GM18505 (cell line): ENCODE measurements around the gene ZNF764.

Source experiments
- ATAC-seq: cut with Tn5 transposase; IDR thresholded peaks from one replicate; pipeline ENCODE4 v1.9.1; 2021; ENCODE audit not compliant: unreplicated experiment
- POLR2A ChIP-seq: IDR thresholded peaks from 4 replicates; pipeline ENCODE4 v1.6.1; 2011; ENCODE audit warnings: borderline replicate concordance; ENCODE audit not compliant: insufficient read depth, insufficient read length; ENCODE audit errors: extremely low read depth

The ZNF764 gene

DNA sequence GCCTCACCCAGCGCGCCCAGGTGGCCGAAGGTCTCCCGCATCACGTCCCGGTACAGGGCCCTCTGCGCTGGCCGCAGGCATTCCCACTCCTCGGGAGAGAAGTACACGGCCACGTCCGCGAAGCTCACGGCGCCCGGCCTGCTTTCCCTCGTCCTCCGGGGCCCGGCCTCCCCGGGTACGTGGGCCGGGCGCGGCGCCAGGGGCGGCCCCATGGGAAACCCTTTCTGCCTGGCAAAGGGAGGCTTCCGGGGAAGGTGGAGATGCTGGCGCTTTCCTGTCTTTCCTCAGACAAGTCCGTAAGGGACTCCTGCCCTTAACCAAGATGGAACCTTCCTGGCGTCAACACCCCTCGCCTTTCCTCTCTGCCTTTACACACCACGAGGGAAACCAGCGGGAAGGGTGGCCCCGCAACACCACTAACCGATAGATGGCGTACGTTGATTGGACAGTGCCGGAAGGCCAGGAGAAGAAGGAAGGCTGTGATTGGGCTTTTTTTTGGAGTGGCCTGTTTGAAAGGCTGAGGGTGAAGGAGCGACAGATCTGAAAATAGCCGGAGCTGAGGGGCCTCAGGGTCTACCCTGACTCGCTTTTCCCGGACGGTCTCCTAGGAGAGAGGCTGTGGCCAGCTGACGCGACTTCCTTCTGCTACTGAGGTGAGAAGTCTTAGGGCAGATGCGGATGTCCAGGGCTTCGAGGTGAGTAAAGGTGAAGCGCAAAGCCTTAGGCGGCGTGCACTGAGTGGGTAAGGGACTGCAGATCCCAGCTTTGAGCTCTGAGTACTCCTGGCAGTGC lies 27.4 kb upstream of the ZNF764 start, which contains the start of gene ZNF785:
ZNF785 (minus strand) TSS at position 298 of the 792 bp plus-strand sequence; CDS start at position 212, 86 bp downstream.
- ATAC-seq: peak; percentile 88
- TF ChIP-seq POLR2A: no peak

DNA sequence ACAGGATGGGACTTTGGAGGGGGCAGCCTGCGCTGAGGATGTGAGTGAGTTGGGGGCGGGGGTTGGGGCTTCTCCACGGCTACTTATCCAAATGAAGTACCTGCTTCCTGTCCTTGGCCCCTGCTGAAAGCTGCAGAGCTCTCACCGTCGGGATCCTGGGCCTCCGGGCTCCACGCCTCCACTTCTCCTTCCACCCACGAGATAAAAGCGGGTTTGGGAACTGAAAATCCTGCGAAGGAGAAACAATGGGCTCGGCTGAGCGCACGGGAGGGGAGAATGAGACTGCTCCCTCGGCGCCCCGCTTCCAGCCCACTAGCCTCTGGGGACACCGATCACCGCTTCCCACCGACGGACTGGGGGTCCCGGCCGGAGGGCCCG lies 26.8 kb upstream of the ZNF764 start:
- peak; percentile 19 for TF ChIP-seq POLR2A
- peak; percentile 22 for ATAC-seq

DNA sequence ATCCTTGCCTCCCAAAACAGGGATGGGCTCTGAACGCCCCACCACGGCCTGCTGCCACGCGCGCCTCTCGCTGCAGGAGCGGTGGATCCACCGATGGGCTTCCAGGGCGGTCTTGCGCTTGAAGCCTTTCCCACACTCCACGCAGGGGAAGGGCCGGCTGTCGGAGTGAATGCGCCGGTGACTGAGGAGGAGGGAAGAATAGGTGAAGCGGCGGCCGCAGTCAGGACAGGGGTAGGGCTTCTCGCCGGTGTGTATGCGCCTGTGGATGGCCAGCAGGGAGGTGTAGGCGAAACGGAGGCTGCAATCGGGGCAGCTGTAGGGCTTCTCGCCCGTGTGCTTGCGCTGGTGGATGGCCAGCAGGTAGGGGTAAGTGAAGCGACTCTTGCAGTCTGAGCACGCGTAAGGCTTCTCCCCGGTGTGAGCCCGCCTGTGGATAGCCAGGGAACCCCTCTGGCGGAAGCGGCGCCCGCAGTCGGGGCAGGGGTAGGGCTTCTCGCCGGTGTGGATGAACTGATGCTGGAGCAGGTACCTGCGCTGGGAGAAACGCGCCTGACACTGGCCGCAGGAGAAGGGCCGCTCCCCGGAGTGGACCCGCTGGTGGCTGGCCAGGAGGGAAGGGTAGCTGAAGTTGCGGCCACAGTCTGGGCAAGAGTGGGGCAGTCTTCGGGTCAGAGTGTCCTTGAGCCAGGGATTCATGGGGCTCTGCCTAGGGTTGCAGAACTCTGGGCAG lies 24.6 kb upstream of the ZNF764 start:
- no peak for TF ChIP-seq POLR2A
- no peak for ATAC-seq

DNA sequence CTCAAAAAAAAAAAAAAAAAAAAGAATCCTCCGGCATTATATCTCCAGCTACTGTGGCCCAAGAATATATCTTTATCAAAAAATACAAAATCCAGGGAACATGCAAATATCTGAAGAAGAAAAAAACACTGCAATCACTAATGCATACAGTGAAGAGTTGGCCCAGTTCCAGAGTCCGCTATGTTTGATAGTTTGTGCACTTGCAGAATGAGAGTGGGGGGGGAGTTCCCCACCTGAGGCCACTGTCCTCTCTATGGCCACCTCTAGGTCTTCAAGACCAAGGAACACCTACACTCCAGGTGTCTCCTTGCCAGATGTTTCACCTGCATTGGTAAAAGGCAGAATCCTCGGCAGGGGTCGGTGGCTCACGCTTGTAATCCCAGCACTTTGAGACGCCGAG lies 23.3 kb upstream of the ZNF764 start:
- ATAC-seq: no peak
- TF ChIP-seq POLR2A: no peak

DNA sequence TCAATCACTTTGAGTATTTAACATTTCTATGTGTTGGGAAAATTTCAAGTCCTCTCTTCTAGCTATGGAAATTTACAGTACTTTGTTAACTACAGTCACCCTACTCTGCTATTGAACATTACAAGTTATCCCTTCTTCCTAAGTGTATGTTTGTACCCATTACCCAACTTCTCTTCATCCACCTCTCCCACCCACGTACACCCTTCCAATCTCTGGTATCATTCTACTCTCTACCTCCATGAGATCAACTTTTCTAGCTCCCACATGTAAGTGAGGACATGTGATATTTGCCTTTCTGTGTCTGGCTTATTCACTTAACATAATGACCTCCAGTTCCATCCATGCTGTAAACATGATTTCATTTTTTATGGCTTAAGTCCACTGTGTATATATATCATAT lies 16.5 kb upstream of the ZNF764 start:
- no peak for ATAC-seq
- TF ChIP-seq POLR2A: no peak

DNA sequence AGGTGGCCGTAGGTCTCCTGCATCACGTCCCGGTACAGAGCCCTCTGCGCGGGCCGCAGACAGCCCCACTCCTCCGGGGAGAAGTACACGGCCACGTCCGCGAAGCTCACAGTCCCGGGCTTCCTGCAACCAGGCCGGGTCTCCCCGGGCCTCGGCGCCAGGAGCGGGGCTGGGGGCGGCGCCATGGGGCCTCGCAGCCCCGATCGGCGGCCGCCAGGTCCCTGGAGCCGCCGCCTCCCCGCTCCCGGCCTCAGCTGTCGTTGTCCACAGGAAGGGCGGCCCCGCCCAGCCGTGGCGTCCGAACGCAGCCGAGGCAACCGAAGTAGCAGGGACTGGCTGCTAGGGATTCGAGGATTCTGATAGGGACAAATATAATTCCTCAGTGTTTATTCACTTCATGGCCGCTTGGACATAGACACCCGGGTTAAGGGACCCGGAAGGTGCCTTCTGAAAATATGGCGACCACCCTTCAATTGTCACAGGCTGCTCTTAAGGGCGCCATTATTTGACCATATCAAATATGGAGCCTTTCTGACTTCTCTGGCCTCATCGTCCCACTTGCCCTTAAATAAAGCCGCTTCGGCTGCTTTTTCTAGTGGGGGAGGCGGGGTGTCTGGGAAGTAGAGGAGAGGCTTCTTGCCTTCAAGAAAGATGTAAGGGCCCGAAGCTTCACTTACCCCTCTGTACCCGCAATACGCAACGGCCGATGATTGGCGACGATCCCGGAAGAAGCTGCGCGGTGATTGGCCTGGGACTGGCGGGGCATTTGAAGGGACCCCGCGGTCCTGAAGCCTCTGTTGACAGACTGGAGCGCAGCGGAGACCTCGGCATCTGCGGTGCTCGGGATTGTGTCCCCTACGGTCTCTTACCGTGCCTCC lies 13.5 kb upstream of the ZNF764 start, which contains the start of gene ZNF688:
ZNF688 (minus strand) TSS at position 270 of the 878 bp plus-strand sequence; CDS start at position 185, 85 bp downstream.
- peak; percentile 70 for ATAC-seq
- peak; percentile 64 for TF ChIP-seq POLR2A

DNA sequence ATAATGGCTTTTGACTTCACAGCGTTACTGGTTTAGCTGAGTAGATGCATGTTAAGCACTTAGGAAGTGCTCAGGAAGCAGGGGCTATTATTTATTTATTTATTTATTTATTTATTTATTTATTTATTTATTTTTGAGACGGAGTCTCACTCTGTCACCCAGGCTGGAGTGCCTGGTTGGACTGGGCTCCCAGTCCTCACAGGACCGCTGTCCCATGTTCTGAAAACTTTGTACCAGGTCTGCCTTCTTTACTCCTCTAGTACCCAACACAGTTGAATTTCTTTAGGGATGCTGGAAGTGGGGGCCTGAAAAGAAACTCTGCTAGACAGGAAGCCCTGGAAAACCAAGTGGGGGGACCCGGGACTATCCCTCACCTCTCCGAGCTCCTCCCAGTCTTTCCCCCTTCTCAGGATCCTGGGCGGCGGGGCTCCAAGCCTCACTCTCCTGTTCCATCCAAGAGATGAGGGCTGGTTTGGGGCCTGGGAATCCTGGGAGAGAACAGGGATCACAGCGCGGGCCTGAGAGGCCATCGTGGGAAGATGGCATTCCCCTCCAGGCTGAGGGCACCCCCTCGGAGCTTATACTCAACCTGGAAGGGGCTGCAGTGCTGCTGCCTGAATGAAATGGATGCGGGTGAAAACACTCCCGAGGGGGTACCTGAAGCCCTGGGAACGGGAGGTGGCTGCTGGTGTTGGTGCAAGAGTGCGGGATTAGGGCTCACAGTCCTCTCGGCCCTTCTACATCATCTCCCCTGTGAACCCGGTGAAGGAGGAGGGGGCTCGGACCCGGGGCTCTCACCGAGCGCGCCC lies 12.7 kb upstream of the ZNF764 start:
- ATAC-seq: peak; percentile 2
- no peak for TF ChIP-seq POLR2A

DNA sequence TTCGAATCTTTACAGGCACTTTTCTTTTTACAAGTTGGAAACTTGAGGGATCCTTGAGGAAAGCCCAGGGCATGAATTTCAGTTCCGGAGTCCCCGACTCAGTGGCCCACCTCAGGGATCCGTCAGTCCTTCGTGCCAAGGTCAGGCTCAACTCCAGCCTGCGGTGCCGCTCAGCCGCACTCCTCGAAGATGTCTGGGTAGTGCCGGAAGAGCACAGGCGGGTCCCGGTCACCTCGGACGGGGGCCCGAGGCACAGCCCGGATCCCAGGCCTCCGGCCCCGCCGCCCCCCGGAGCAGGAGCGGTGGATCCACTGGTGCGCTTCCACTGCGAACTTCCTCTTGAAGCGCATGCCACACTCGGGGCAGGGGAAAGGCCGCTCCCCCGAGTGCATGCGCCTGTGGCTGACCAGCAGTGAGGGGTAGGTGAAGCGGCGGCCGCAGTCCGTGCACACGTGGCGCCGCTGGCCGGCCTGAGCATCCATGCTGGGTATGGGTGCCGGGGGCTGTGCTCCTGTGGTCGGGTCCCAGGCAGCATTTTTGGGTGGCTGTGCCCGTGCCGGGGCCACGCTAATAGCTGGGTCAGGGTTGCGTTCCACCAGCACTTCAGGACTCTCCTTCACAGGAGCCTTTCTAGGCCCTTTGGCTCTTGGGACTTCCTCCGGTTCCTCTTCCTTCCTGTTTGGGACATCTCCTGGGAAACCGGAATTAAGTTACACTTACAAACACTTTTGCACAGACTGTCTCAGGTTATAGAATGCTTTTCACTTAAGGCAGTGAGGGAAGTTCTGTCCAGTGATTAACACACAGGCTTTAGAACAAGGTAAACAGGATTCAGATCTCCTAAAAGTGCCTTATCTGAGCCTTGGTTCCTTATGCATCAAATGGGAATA lies 11.8 kb upstream of the ZNF764 start:
- TF ChIP-seq POLR2A: no peak
- no peak for ATAC-seq

DNA sequence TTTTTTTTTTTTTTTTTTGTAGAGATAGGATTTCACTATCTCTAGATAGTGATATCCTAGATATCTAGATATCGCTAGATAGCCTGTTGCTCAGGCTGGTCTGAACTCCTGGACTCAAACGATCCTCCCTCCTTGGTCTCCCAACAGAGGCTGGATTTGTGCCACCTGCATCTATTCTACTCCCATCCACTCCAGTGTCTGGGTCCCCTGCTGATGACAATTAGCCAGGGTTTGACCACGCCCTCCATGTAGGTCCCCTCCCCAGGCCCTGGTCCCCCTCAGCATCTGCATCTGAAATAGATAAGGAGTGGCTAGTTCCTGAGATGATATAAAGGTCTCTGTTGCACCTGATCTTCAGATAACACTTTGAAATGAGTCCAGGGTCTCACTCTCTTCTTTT lies 11.1 kb upstream of the ZNF764 start:
- no peak for TF ChIP-seq POLR2A
- no peak for ATAC-seq

DNA sequence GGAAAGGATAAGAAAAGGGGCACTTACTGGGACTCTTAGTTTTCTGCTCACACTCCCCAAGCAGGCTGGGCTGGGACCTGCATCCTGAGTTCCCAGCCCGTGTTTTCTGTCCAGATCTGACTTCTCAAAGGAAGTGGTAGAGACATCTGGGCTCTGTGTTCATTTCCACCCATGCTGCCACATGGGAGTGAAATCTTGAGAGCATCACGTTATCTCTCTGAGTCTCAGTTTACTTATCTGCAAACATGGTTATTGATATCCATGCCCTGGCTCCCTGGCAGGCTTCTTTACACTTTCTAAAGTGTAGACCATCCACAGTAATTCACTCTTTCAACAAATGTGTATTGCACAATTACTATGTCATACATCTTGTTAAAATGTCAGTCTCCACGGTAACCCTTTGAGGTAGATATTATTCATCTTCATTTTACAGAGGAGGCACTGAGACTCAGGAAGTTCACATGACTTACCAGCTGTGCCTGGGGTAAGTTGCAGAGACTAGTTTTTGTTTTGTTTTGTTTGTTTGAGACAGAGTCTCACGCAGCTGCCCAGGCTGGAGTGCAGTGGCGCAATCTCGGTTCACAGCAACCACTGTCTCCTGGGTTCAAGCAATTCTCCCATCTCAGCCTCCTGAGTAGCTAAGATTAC lies 9.9 kb upstream of the ZNF764 start:
- no peak for TF ChIP-seq POLR2A
- peak; percentile 28 for ATAC-seq
